KOPT-K1 (cell line): ENCODE measurements around the gene CELA2A.
"Not testable (repeated sequence)": the region's sequence is repeated elsewhere in the genome, so short reads cannot be mapped to it uniquely, and the experiment has no call there.

Source experiments
- H3K27ac ChIP-seq: fragments of 200-600 bp; sonication (generic); 2 replicates; pipeline ENCODE4 v1.5.1; 2016; ENCODE audit warnings: antibody characterized with exemption, mild to moderate bottlenecking, low read depth, low read length; ENCODE audit not compliant: poor library complexity, severe bottlenecking
- H3K36me3 ChIP-seq: fragments of 200-600 bp; sonication (generic); 2 replicates; pipeline ENCODE4 v1.5.1; 2017; ENCODE audit warnings: antibody characterized with exemption, mild to moderate bottlenecking, low read length, moderate library complexity; ENCODE audit not compliant: insufficient read depth
- H3K9me3 ChIP-seq: fragments of 200-600 bp; sonication (generic); 2 replicates; pipeline ENCODE4 v1.5.1; 2017; ENCODE audit warnings: antibody characterized with exemption, low read length, mild to moderate bottlenecking; ENCODE audit not compliant: insufficient read depth, poor library complexity, severe bottlenecking

Gene CELA2A

DNA sequence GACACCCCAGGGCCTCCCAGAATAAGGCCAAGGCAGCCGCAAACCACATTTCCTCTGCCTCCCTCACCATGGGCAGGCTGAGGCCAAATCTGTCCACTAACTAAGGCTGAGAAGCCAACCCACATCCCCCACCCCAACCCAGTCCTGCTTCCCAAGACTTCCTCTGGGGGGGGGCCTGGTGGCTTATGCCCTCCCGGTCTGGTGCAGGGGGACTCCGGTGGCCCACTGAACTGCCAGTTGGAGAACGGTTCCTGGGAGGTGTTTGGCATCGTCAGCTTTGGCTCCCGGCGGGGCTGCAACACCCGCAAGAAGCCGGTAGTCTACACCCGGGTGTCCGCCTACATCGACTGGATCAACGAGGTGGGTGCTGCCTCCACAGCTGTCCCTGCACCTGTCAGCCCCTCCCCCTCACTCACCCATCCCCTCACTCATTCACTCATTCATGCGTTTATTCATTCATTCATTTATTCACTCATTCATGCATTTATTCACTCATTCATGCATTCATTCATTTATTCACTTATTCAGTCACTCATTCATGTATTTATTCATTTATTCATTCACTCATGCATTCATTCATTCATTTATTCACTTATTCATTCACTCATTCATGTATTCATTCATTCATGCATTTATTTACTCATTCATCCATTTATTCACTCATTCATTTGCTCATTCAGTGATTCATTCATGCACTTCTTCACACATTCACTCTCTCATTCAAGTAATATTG, 11.0 kb upstream of the CELA2A start:
- Histone ChIP-seq H3K27ac (no peak overlapping the region), H3K36me3 (no peaks in the 10 kb centered on the region), H3K9me3 (no peaks in the 10 kb centered on the region)

DNA sequence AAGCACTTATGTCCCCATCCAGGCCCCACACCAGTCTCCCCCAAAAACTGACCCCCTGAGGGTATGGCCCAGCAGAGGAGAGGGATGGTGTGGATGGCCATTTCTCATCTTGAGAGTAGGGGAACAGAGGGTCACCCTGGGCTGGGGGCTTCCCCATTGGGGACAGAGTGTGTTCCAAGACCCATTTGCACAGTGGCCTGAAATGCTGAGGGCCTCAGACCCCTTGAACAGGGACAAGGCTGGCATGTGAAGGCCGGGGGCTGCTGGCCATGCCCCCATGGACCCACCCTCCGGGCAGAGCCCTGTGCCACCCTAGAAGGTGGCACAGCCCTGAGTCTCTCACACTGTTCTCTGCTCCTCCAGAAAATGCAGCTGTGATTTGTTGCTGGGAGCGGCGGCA, 10.3 kb upstream of the CELA2A start:
- no peak overlapping the region for H3K27ac ChIP-seq
- no peaks in the 10 kb centered on the region for H3K9me3 ChIP-seq
- H3K36me3 ChIP-seq: no peaks in the 10 kb centered on the region

DNA sequence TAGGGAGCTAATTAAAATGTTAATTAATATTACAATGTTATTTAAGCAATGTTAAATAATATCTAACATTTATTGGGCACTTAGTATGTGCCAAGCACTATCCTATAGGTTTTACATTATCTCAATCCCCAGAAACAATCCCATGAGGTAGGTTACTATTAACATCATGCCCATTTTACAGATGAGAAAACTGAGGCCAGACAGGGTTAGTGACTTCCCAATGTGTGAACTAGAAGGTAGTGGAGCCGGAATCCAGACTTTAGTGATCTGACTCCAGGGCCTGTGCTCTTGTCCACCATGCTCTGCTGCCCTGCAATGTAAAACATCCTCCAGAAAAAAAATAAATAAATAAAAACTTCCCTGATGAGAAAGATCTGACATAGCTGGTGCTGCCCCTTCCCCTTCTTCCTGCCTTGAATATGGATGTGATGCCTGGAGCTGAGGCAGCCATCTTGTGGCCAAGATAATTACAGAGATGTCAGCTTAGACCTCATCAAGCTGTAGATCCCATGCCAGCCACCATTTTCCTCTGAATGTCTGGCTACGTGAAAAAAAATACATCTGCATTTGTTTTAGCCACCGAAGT, 7.6 kb upstream of the CELA2A start:
- no peak overlapping the region for H3K27ac ChIP-seq
- no peaks in the 10 kb centered on the region for H3K36me3 ChIP-seq
- no peaks in the 10 kb centered on the region for H3K9me3 ChIP-seq

DNA sequence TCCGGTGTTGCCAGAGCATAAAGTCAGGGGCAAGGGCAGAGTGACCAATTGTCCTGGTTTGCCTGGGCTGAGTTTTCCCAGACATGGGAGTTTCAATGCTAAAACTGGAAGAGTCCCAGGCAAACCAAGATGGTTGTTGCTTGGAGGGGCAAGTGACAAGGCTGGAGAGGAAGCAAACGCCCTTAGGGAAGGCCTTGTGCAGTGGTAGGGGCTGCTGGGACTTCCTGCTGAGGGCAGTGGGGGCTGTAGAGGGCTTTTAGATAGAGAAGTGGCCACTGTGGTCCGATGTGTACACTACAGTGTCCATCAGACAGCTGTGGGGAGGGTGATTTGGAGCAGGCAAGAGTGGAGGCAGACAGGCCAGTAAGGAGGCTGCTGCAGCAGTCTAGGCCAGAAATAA, 7.0 kb upstream of the CELA2A start:
- H3K27ac ChIP-seq: no peak overlapping the region
- H3K36me3 ChIP-seq: no peaks in the 10 kb centered on the region

DNA sequence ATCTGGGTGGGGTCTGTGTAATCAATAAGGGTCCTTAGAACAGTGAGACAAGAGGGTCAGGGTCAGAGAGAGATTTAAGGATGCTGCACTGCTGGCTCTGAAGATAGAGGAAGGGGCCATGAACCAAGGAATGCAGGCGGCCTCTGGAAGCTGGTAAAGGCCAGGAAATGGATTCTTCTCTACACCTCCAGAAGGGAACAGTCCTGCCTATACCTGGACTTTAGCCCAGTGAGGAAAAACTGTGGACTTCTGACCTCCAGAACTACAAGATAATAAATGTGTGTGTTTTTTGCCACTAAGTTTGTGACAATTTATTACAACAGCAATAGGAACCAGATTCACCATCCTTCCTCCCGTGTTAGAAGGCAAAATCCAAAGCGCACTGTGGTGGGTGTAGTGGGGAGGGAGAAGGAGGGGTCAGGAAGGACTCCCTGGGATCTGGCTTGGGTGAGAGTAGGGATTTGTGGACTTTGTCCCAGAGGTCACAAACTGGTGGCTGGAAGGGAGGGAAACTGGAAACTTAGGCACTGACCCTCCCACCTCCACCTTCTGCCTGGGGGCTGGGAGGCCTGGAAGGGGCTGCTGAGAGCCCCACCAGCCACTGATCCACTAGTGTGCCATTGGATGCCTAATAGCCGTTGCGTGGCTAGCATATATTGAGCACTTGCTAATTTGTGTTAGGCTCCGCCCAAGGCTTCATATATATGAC, 5.4 kb upstream of the CELA2A start:
- H3K36me3 ChIP-seq: no peaks in the 10 kb centered on the region
- no peaks in the 10 kb centered on the region for H3K9me3 ChIP-seq
- no peak overlapping the region for H3K27ac ChIP-seq

More for the DNA sequence above, 7.0 kb upstream of the CELA2A start:
- H3K9me3 ChIP-seq: no peaks in the 10 kb centered on the region

DNA sequence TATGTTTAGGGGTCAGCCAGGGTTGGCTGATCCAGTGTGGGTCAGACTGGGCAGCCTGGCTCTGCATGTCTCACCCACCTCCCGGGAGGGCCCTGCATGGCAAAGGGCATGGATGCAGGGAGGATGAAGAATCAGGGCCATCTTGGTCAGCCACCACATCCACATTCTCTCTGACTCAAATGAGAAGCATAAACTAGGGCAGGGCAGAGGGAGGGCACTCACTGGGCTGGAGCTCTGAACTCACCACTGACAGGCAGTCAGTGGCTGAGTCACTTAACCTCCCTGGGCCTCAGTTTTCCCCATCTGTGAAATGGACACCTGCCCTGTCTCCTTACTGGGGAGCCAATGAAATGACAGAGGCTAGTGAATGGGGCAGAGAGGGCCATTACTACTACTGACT, 4.3 kb upstream of the CELA2A start:
- no peaks in the 10 kb centered on the region for H3K36me3 ChIP-seq
- H3K27ac ChIP-seq: no peak overlapping the region
- no peaks in the 10 kb centered on the region for H3K9me3 ChIP-seq

DNA sequence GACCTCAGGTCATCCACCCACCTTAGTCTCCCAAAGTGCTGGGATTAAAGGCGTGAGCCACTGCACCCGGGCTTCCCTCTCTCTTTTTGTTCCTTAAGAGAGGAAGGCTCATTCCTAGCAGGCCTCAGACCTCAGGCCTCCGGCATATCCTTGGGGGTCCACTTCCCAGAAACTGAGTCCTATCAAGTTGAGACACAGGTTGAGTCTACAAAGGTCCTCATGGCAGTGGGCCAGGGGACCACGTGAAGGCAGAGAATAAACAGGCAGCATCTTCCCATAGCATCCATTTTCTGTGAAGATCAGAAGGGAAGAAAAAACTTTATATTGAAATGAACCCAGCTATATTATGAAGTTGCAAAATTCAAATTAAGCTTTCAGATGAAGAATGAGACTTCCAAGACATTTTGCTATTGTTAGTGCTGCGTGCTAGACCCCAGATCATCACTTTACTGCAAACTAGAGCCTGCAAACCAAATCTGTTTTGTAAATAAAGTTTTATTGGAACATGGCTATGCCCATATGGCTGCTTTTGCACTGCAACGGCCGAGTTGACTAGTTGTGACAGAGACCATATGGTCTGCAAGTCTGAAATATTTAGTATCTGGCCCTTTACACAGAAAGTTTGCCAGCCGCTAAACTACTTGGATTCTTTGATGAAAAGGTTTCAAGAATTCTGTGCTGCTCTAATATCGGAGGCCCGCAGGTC, 3.5 kb upstream of the CELA2A start:
- Histone ChIP-seq H3K27ac (no peak overlapping the region), H3K9me3 (no peaks in the 10 kb centered on the region), H3K36me3 (no peaks in the 10 kb centered on the region)

DNA sequence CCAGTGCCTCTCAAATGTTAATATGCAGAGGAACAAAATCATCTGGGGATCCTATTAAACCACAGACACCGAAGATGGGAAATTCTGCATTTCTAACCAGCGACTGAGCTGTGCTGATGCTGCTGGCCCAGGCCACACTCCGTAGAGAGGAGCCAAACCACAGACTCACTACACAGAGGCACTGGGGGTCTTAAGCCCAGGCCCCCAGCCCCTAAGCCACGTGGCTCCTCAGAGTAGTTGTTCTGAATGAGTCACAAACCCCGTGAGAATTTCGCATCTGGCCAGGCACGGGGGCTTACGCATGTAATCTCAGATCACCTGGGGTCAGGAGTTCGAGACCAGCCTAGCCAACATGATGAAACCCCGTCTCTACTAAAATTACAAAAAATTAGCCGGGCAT, 2.8 kb upstream of the CELA2A start:
- H3K9me3 ChIP-seq: no peaks in the 10 kb centered on the region
- no peaks in the 10 kb centered on the region for H3K36me3 ChIP-seq
- no peak overlapping the region for H3K27ac ChIP-seq

DNA sequence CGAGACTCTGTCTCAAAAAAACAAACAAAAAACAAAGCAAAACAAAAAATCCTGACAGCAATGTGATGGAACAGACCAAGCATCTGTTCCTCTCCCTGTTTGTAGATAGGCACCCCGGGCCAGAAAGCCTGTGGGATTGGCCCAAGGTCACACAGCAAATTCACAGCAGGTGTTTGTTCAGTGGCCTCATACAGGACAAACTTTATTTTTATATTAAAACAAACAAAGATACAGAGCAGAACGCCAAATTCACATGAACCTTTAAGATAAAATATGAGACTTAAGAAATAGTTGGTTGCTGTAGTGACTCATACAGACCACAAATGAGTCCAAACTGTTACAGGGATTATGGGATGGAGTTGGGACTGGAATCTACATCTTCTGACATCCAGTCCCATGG, 2.3 kb upstream of the CELA2A start:
- Histone ChIP-seq H3K9me3 (no peaks in the 10 kb centered on the region), H3K27ac (no peak overlapping the region), H3K36me3 (no peaks in the 10 kb centered on the region)

DNA sequence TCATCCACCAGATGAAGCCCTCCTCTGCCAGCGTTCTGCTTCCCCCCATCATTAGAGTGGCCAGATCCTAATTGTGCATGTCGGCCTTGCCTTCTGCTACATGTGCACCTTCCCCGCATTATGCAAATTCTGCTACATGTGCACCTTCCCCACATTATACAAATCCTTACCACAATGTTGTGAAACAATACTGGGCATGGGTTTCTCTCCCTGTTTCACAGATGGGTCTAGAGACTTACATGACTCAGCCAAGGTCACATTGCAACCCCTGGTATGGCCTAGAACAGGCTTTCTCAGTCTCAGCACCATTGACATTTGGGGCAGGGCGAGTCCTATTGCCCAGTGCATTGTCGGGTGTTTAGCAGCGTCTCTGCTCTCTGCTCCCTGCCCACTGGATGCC, 1.0 kb upstream of the CELA2A start:
- Histone ChIP-seq H3K9me3 (no peaks in the 10 kb centered on the region), H3K27ac (no peak overlapping the region), H3K36me3 (no peaks in the 10 kb centered on the region)

DNA sequence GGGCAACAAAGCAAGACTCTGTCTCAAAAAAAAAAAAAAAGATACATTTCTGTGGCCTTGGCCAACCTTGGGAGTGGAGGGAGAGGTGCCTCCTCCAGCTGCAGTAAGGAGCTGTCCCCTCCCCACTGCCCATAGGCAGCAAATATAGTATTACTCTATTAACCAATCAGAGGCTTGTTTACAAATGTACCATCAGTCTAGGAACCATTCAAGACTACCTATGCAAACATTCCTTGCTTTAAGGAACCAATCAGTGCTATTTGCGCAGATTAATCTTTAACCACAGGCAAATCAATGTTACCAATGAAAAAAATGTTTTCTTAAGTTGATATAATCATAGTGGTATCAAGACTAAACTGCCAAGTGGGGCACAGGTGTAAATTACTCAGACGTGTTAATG, 1.1 kb downstream of the CELA2A start:
- Histone ChIP-seq H3K9me3 (no peaks in the 10 kb centered on the region), H3K27ac (no peak overlapping the region)

DNA sequence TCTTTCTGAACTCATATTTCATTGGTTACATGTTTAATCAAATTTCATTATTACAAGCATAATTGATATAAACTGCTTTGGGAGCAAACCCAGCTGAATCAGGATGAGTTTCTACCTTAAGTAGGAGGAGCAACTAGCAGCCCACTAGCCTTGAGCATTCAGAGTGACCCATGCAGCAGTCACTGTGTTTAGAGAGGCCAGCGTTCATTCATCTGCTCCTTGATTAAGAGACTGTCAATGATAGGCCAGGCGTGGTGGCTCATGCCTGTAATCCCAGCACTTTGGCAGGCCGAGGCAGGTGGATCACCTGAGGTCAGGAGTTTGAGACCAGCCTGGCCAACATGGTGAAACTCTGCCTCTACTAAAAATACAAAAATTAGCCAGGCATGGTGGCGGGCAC, 1.9 kb downstream of the CELA2A start:
- H3K27ac ChIP-seq, H3K9me3 ChIP-seq, H3K36me3 ChIP-seq: not testable (repeated sequence)

More for the DNA sequence above, 1.1 kb downstream of the CELA2A start:
- no peaks in the 10 kb centered on the region for H3K36me3 ChIP-seq

DNA sequence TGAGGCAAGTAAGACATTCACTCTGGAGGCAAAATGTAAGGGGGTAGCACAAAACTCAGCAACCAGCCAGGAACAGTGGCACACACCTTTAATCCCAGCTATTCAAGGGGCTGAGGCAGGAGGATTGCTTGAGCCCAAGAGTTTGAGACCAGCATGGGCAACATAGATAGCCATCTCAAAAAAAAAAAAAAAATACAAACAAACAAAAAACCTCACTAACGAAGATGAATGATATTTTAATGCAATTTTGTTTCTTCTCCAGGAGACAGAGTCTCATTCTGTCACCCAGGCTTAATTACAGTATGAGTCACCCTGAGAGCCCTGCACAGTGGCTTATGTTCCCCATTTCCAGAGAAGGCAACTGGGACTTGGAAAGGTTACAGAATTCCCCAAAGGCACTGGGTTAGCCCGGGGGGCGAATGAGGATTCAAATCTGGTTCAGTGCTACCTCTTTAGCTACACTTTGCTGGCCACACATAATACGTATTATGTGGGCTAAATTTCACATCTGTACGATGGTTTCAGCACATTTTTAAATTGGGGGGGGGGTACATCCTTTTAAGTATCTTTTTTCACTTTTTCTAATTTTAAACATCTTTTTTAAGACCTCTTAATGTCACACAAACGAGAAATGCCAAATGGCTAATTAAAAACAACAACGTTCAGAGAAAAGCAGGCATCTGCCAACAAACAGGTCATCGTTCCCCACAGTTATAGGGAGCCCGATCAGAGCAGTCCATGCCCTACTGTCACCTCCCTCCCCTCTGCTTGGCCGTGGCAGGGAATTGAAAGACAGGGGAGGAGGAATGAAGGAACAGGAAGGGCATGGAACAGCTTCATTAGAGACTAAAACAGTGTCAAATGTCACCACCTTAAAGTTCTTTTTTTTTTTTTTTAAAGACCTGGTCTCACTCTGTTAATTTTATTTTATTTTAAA, 3.5 kb downstream of the CELA2A start:
- H3K36me3 ChIP-seq: no peaks in the 10 kb centered on the region
- no peaks in the 10 kb centered on the region for H3K9me3 ChIP-seq
- H3K27ac ChIP-seq: no peak overlapping the region

DNA sequence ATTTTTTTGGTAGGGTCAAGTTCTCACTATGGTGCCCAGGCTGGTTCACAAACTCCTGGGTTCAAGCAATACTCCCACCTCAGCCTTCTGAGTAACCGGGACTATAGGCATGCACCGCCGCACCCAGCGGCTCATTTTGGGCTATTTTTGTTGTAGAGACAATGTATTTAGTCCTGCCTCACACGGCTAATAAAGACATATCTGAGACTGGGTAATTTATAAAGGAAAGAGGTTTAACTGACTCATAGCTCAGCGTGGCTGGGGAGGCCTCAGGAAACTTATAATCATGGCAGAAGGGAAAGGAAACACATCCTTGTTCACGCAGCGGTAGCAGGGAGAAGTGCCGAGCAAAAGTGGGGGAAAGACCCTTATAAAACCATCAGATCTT, 4.2 kb downstream of the CELA2A start:
- Histone ChIP-seq H3K36me3 (no peaks in the 10 kb centered on the region), H3K9me3 (no peaks in the 10 kb centered on the region), H3K27ac (no peak overlapping the region)
